ENCODE measurements around the gene BOK. TPM values are rescaled to one million over a fixed set of nuclear protein-coding genes. Genes with fewer than 3 reads are reported as not detected.
A peak's percentile ranks its signal among the peaks of the same experiment; 100 is the strongest.
"Not testable (repeated sequence)": the region's sequence is repeated elsewhere in the genome, so short reads cannot be mapped to it uniquely, and the experiment has no call there.

BOK gene
- total and polyA plus RNA-seq, 7 donors, result 6.2 to 112 (median 46.6) TPM

GRCh38 chr2:241563981-241564595, 5.5 kb downstream of the BOK start:
- intact Hi-C loops (cut with DNase I), result loop anchor here (5.0 kb wide), 2 partner anchors 73 to 207 kb away; partner anchors contain the start of genes ATG4B, FARP2 and THAP4
- peak; percentile 82 for DNase-seq
- TF ChIP-seq CTCF (IDR thresholded peaks at IDR 0.05) (no peak), POLR2AphosphoS5 (IDR thresholded peaks at IDR 0.05) (peak; percentile 55 to 84 (median 80))
- H3K36me3 ChIP-seq, result peaks cover 0 to 8% (median 0%) of the 10 kb centered on the region in 4 donors
- H3K4me1 ChIP-seq, result peaks cover 0 to 74% (median 71%) of the 10 kb centered on the region in 4 donors
- peak overlapping the region in 3 of 4 donors; percentile 29 to 41 (median 30) for H3K4me3 ChIP-seq
- H3K9me3 ChIP-seq, result no peaks in the 10 kb centered on the region
- peak overlapping the region in 3 of 4 donors; percentile 90 to 94 (median 91) for H3K27ac ChIP-seq
- WGBS, 2 donors, result 71 to 86% methylated on average over 23 of the region's 23 CpGs
- no peaks in the 10 kb centered on the region for H3K27me3 ChIP-seq

- TF ChIP-seq CTCF (IDR thresholded peaks at IDR 0.05) (no peak), EP300 (IDR thresholded peaks at IDR 0.05) (peak in 1 of 4 donors; percentile 31), POLR2AphosphoS5 (IDR thresholded peaks at IDR 0.05) (peak in 1 of 4 donors; percentile 55), POLR2A (IDR thresholded peaks at IDR 0.05) (no peak)
- peak; percentile 79 for DNase-seq
- peaks cover 0 to 70% (median 68%) of the 10 kb centered on the region in 4 donors for H3K4me1 ChIP-seq
- WGBS, 2 donors, result 68 to 85% methylated on average over 36 of the region's 36 CpGs
- H3K9me3 ChIP-seq, result no peaks in the 10 kb centered on the region
- peaks cover 0 to 8% (median 0%) of the 10 kb centered on the region in 4 donors for H3K36me3 ChIP-seq
- intact Hi-C loops (cut with DNase I), result loop anchor here (5.0 kb wide), 3 partner anchors 47 to 208 kb away; partner anchors contain the start of genes ATG4B, FARP2 and THAP4
- H3K27me3 ChIP-seq, result no peaks in the 10 kb centered on the region
- H3K4me3 ChIP-seq, result peak overlapping the region in 3 of 4 donors; percentile 29 to 41 (median 30)
- peak overlapping the region in 3 of 4 donors; percentile 90 to 94 (median 91) for H3K27ac ChIP-seq
These were observed 6.3 kb downstream of the BOK start for GRCh38 chr2:241564596-241565410.

GRCh38 chr2:241565411-241565810, 6.9 kb downstream of the BOK start:
- no peak for TF ChIP-seq POLR2A (IDR thresholded peaks at IDR 0.05)
- Histone ChIP-seq H3K4me3 (no peak overlapping the region), H3K27me3 (no peaks in the 10 kb centered on the region), H3K36me3 (peaks cover 0 to 8% (median 0%) of the 10 kb centered on the region in 4 donors), H3K4me1 (peaks cover 0 to 64% (median 61%) of the 10 kb centered on the region in 4 donors), H3K9me3 (no peaks in the 10 kb centered on the region), H3K27ac (peak overlapping the region in 3 of 4 donors; percentile 90 to 94 (median 91))
- 80 to 86% methylated on average over 10 of the region's 10 CpGs for WGBS, 2 donors
- DNase-seq, result peak; percentile 62
- intact Hi-C loops (cut with DNase I), result loop anchor here (5.0 kb wide), 1 partner anchor 47 kb away; no protein-coding TSS in a partner anchor

- WGBS, 2 donors, result 93% methylated on average over 11 of the region's 11 CpGs
These were observed 7.5 kb downstream of the BOK start for GRCh38 chr2:241566021-241566420.

GRCh38 chr2:241566468-241566867, 7.9 kb downstream of the BOK start:
- DNase-seq, result no peak
- intact Hi-C loops (cut with DNase I), result loop anchor here (5.0 kb wide), 1 partner anchor 46 kb away; no protein-coding TSS in a partner anchor
- H3K27ac ChIP-seq, result peak overlapping the region in 1 of 4 donors; percentile 91

More at GRCh38 chr2:241566021-241566420, 7.5 kb downstream of the BOK start:
- peaks cover 0 to 57% (median 56%) of the 10 kb centered on the region in 4 donors for H3K4me1 ChIP-seq
- peak; percentile 47 for DNase-seq
- H3K27me3 ChIP-seq, H3K4me3 ChIP-seq, H3K36me3 ChIP-seq, H3K9me3 ChIP-seq: not testable (repeated sequence)
- peak overlapping the region in 1 of 4 donors; percentile 91 for H3K27ac ChIP-seq
- intact Hi-C loops (cut with DNase I), result loop anchor here (5.0 kb wide), 1 partner anchor 46 kb away; no protein-coding TSS in a partner anchor

GRCh38 chr2:241567266-241567665, 8.7 kb downstream of the BOK start:
- H3K27me3 ChIP-seq, H3K9me3 ChIP-seq, H3K4me3 ChIP-seq: not testable (repeated sequence)
- Histone ChIP-seq H3K4me1 (peaks cover 0 to 48% (median 46%) of the 10 kb centered on the region in 4 donors), H3K36me3 (peaks cover 3 to 21% (median 9%) of the 10 kb centered on the region in 4 donors), H3K27ac (peak overlapping the region in 1 of 4 donors; percentile 91)
- peak; percentile 41 for DNase-seq
- 93 to 94% methylated on average over 15 of the region's 15 CpGs for WGBS, 2 donors
- intact Hi-C loops (cut with DNase I), result loop anchor here (5.0 kb wide), 1 partner anchor 45 kb away; no protein-coding TSS in a partner anchor

More at GRCh38 chr2:241566468-241566867, 7.9 kb downstream of the BOK start:
- H3K36me3 ChIP-seq, result peaks cover 0 to 14% (median 3%) of the 10 kb centered on the region in 4 donors
- TF ChIP-seq POLR2A (IDR thresholded peaks at IDR 0.05), result no peak
- peak in 1 of 4 donors; percentile 11 for TF ChIP-seq POLR2AphosphoS5 (IDR thresholded peaks at IDR 0.05)
- TF ChIP-seq EP300 (IDR thresholded peaks at IDR 0.05), result no peak
- peaks cover 0 to 55% (median 54%) of the 10 kb centered on the region in 4 donors for H3K4me1 ChIP-seq
- 80 to 90% methylated on average over 7 of the region's 7 CpGs for WGBS, 2 donors
- no peaks in the 10 kb centered on the region for H3K9me3 ChIP-seq
- H3K27me3 ChIP-seq, result no peaks in the 10 kb centered on the region
- no peak overlapping the region for H3K4me3 ChIP-seq

Data from sigmoid colon (tissue), 7 donors.